HepG2 (cell line): ENCODE results near the gene KRTAP5-4. TPM values are rescaled to one million over a fixed set of nuclear protein-coding genes. Genes with fewer than 3 reads are reported as not detected.

Experiments
- ATM ChIP-seq: fragments of 450-650 bp; IDR thresholded peaks from 2 replicates; pipeline ENCODE4 v1.7.1; 2017; ENCODE audit warnings: mild to moderate bottlenecking, borderline replicate concordance
- HBP1 ChIP-seq: IDR thresholded peaks from 2 replicates; pipeline ENCODE4 v1.6.1; 2016; ENCODE audit warnings: low read depth, control low read depth
- IKZF1 ChIP-seq: fragments of 450-650 bp; IDR thresholded peaks from 2 replicates; pipeline ENCODE4 v1.7.1; 2016
- NFKB2 ChIP-seq: sonication (generic); formaldehyde crosslinking; IDR thresholded peaks from 2 replicates; pipeline ENCODE4 v1.4.0; 2020; ENCODE audit warnings: missing genetic modification reagents, borderline replicate concordance
- SP4 ChIP-seq: sonication (generic); formaldehyde crosslinking; IDR thresholded peaks from 2 replicates; pipeline ENCODE4 v1.8.1; 2023; ENCODE audit warnings: mild to moderate bottlenecking, missing genetic modification reagents
- TMF1 ChIP-seq: sonication (generic); formaldehyde crosslinking; IDR thresholded peaks from 2 replicates; pipeline ENCODE4 v1.8.1; 2022; ENCODE audit warnings: low read depth, missing genetic modification reagents
- TOPORS ChIP-seq: sonication (generic); formaldehyde crosslinking; IDR thresholded peaks from 2 replicates; pipeline ENCODE4 v1.8.0; 2023; ENCODE audit warnings: mild to moderate bottlenecking, missing genetic modification reagents
- ZNF30 ChIP-seq: sonication (generic); formaldehyde crosslinking; IDR thresholded peaks from 2 replicates; pipeline ENCODE4 v1.5.0; 2020; ENCODE audit warnings: mild to moderate bottlenecking, missing genetic modification reagents
- ZNF382 ChIP-seq: sonication (generic); formaldehyde crosslinking; IDR thresholded peaks from 2 replicates; pipeline ENCODE4 v1.5.0; 2020; ENCODE audit warnings: missing genetic modification reagents, mild to moderate bottlenecking, borderline replicate concordance
- ZNF451 ChIP-seq: sonication (generic); formaldehyde crosslinking; IDR thresholded peaks from 2 replicates; pipeline ENCODE4 v1.5.0; 2020; ENCODE audit warnings: mild to moderate bottlenecking, missing genetic modification reagents
- ZNF598 ChIP-seq: sonication (generic); formaldehyde crosslinking; IDR thresholded peaks from 2 replicates; pipeline ENCODE4 v1.5.1; 2020; ENCODE audit warnings: mild to moderate bottlenecking, missing genetic modification reagents, borderline replicate concordance
- ZNF660 ChIP-seq: sonication (generic); formaldehyde crosslinking; IDR thresholded peaks from 2 replicates; pipeline ENCODE4 v1.5.1; 2020; ENCODE audit warnings: mild to moderate bottlenecking, low read depth, missing genetic modification reagents, borderline replicate concordance
- ZNF710 ChIP-seq: sonication (generic); formaldehyde crosslinking; IDR thresholded peaks from 2 replicates; pipeline ENCODE4 v1.5.0; 2020; ENCODE audit warnings: mild to moderate bottlenecking, missing genetic modification reagents, borderline replicate concordance
- ZNF761 ChIP-seq: sonication (generic); formaldehyde crosslinking; conservative IDR thresholded peaks from 2 replicates; pipeline ENCODE4 v1.4.0; 2020; ENCODE audit warnings: mild to moderate bottlenecking, missing genetic modification reagents
- ZSCAN31 ChIP-seq: sonication (generic); formaldehyde crosslinking; IDR thresholded peaks from 2 replicates; pipeline ENCODE4 v1.5.0; 2020; ENCODE audit warnings: low read depth, mild to moderate bottlenecking, missing genetic modification reagents
- polyA plus RNA-seq, 8 experiments: library from polyadenylated mRNA; depleted of rRNA in 3 of 8; stranded (reverse) in 7 of 8; unstranded in 1 of 8; fragments of >200 nt; fragmentation: Illumina TruSeq in 4 of 8; extraction: Trizol in 4 of 8; gene quantifications; 2 replicates each; pipeline versions ENCODE4 v1.2.1 to v1.2.3, GENCODE V29; 2011 to 2016; ENCODE audit warnings: low read depth in 4 of 8, missing spikeins in 1 of 8, mixed read lengths in 1 of 8; ENCODE audit not compliant: insufficient read depth in 1 of 8
- total RNA-seq, 5 experiments: library from RNA; depleted of rRNA; stranded (reverse); fragments of >200 nt; fragmentation: Illumina TruSeq; extraction: Trizol; gene quantifications; 2 replicates each; pipeline ENCODE4 v1.2.3, GENCODE V29; 2016; ENCODE audit warnings: low read depth in 1 of 5
- TF ChIP-seq, protein P1 (sequence below): sonication (generic); formaldehyde crosslinking; IDR thresholded peaks from 2 replicates; pipeline ENCODE4 v1.9.0; 2022; ENCODE audit warnings: missing genetic modification reagents, mild to moderate bottlenecking, borderline replicate concordance
- TF ChIP-seq, protein P2 (sequence below): IDR thresholded peaks from 2 replicates; pipeline ENCODE4 v1.6.1; 2016; ENCODE audit warnings: missing compliant biosample characterization, missing genetic modification reagents, borderline replicate concordance

KRTAP5-4 gene
- total and polyA plus RNA-seq, 2 of the 13 experiments (the other 11 are each of a cell fraction or from before 2014, with no cell fraction given): not detected

DNA sequence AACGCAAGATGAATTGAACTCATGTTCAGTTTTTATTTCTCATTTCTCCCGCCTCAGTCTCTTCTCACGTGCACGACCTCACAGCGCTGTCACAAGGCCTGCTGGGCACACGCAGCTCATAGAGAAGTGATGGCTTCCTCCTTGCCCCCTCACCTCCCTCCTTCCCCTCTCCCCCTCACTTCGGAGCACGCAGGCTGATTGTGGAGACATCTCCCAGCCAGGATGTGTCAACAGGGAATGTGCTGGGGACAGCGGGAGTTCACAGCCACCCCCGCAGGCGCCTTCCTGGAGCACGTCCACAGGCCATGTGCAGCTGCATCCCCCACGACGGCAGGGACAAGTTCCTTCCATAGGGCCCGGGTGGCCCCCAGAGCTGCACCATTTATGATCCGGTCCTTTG lies 46.0 kb upstream of the KRTAP5-4 start (continued):
- TF ChIP-seq ATM (no peak), ZNF451 (CRISPR knock-in tag) (no peak), ZNF30 (CRISPR knock-in tag) (no peak), TMF1 (CRISPR knock-in tag) (no peak), IKZF1 (no peak), TOPORS (CRISPR knock-in tag) (no peak), NFKB2 (CRISPR knock-in tag) (no peak), ZNF710 (no peak), ZNF598 (peak; percentile 74; the same call in 1 of the 2 replicates), ZNF382 (CRISPR knock-in tag) (no peak), ZSCAN31 (CRISPR knock-in tag) (0 out of 2 replicates have a peak, but pooled peaks have one; percentile 28), SP4 (CRISPR knock-in tag) (no peak), HBP1 (no peak), ZNF660 (CRISPR knock-in tag) (no peak), ZNF761 (CRISPR knock-in tag) (no peak)
- TF ChIP-seq, protein P1, sequence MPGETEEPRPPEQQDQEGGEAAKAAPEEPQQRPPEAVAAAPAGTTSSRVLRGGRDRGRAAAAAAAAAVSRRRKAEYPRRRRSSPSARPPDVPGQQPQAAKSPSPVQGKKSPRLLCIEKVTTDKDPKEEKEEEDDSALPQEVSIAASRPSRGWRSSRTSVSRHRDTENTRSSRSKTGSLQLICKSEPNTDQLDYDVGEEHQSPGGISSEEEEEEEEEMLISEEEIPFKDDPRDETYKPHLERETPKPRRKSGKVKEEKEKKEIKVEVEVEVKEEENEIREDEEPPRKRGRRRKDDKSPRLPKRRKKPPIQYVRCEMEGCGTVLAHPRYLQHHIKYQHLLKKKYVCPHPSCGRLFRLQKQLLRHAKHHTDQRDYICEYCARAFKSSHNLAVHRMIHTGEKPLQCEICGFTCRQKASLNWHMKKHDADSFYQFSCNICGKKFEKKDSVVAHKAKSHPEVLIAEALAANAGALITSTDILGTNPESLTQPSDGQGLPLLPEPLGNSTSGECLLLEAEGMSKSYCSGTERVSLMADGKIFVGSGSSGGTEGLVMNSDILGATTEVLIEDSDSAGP (CRISPR knock-in tag): 0 out of 2 replicates have a peak, but pooled peaks have one; percentile 27
- TF ChIP-seq, protein P2, sequence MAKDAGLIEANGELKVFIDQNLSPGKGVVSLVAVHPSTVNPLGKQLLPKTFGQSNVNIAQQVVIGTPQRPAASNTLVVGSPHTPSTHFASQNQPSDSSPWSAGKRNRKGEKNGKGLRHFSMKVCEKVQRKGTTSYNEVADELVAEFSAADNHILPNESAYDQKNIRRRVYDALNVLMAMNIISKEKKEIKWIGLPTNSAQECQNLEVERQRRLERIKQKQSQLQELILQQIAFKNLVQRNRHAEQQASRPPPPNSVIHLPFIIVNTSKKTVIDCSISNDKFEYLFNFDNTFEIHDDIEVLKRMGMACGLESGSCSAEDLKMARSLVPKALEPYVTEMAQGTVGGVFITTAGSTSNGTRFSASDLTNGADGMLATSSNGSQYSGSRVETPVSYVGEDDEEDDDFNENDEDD: peak; percentile 65; the same call in 1 of the 2 replicates
